PC-9 (cell line): ENCODE measurements around the gene PITX1. TPM values are rescaled to one million over a fixed set of nuclear protein-coding genes. Genes with fewer than 3 reads are reported as not detected.

Experiments
- BruUV-seq: library from RNA; stranded (reverse); fragments of 400-500 nt; replicated peaks from 2 replicates; lab custom pipeline; 2021; lab: Mats Ljungman, UMichigan
- CTCF ChIA-PET: fragments of 300-600 bp; sonication (Branson Sonifier 250); formaldehyde crosslinking; loops from one replicate; lab custom pipeline; 2022; ENCODE audit warnings: antibody characterized with exemption; lab: Charles Lee
- POLR2A ChIA-PET: fragments of 300-600 bp; sonication (Branson Sonifier 250); formaldehyde crosslinking; loops from one replicate; lab custom pipeline; 2022; ENCODE audit warnings: antibody characterized with exemption; ENCODE audit not compliant: unreplicated experiment; lab: Charles Lee
- DNase-seq, 2 experiments: peaks; one replicate each; pipeline versions ENCODE4 v3.0.0 to v3.0.0-alpha.2; 2015 to 2022; ENCODE audit warnings: mixed read lengths in 1 of 2
- H2AFZ ChIP-seq: fragments of 200-600 bp; sonication (generic); 2 replicates; pipeline ENCODE4 v1.8.1; 2017; ENCODE audit warnings: antibody characterized with exemption
- H3F3A ChIP-seq: fragments of 200-600 bp; sonication (generic); 2 replicates; pipeline ENCODE4 v1.8.1; 2017; ENCODE audit warnings: antibody characterized with exemption, mild to moderate bottlenecking, low read depth; ENCODE audit not compliant: insufficient read depth
- H3K27ac ChIP-seq: fragments of 200-600 bp; sonication (generic); 2 replicates; pipeline ENCODE4 v1.6.1; 2016; ENCODE audit warnings: mixed run types
- H3K27me3 ChIP-seq: fragments of 200-600 bp; sonication (generic); 2 replicates; pipeline ENCODE4 v1.6.1; 2016; ENCODE audit warnings: low read depth, mixed run types; ENCODE audit not compliant: insufficient read depth
- H3K36me3 ChIP-seq: fragments of 200-600 bp; sonication (generic); 2 replicates; pipeline ENCODE4 v1.6.1; 2016; ENCODE audit warnings: low read depth, mixed run types
- H3K4me1 ChIP-seq: fragments of 200-600 bp; sonication (generic); replicated peaks from 2 replicates; pipeline ENCODE4 v1.6.1; 2016; ENCODE audit warnings: mixed run types; ENCODE audit not compliant: insufficient read depth
- H3K4me2 ChIP-seq: fragments of 200-600 bp; sonication (generic); 2 replicates; pipeline ENCODE4 v1.6.1; 2017; ENCODE audit warnings: mixed run types
- H3K4me3 ChIP-seq: fragments of 200-600 bp; sonication (generic); 2 replicates; pipeline ENCODE4 v1.6.1; 2016; ENCODE audit warnings: mixed run types
- H3K79me2 ChIP-seq: fragments of 200-600 bp; sonication (generic); 2 replicates; pipeline ENCODE4 v1.6.1; 2017; ENCODE audit warnings: low read depth, mixed run types
- H3K9me2 ChIP-seq: fragments of 200-600 bp; sonication (generic); 2 replicates; pipeline ENCODE4 v1.8.1; 2017; ENCODE audit warnings: mild to moderate bottlenecking; ENCODE audit not compliant: insufficient read depth
- H3K9me3 ChIP-seq: fragments of 200-600 bp; sonication (generic); 2 replicates; pipeline ENCODE4 v1.8.1; 2016; ENCODE audit warnings: low read depth; ENCODE audit not compliant: insufficient read depth
- H4K20me1 ChIP-seq: fragments of 200-600 bp; sonication (generic); 2 replicates; pipeline ENCODE4 v1.8.1; 2017; ENCODE audit not compliant: insufficient read depth
- CTCF ChIP-seq: fragments of 200-600 bp; sonication (generic); conservative IDR thresholded peaks from 2 replicates; pipeline ENCODE4 v1.6.1; 2017; ENCODE audit warnings: mixed run types, antibody characterized with exemption, mild to moderate bottlenecking, moderate library complexity
- EZH2 ChIP-seq: fragments of 200-600 bp; sonication (generic); IDR thresholded peaks from 2 replicates; pipeline ENCODE4 v1.8.0; 2017; ENCODE audit warnings: antibody characterized with exemption, low read depth
- intact Hi-C: fragments of 100-400 bp; cut with micrococcal nuclease; formaldehyde crosslinking; loops from one replicate; pipeline ENCODE4 v1.10.0; 2022; ENCODE audit not compliant: unreplicated experiment
- total RNA-seq: library from RNA; stranded (reverse); gene quantifications from 2 replicates; pipeline ENCODE4 v1.2.3, GENCODE V29; 2021

PITX1 gene
- total RNA-seq, 1 experiment from 2014 or later, result 27.8 TPM

- H3K27me3 ChIP-seq, result no peaks in the 10 kb centered on the region
- no peak for TF ChIP-seq CTCF
- TF ChIP-seq EZH2, result no peak
- intact Hi-C loops, result loop anchor here (10.0 kb wide), 2 partner anchors 51 to 321 kb away; no protein-coding TSS in a partner anchor
- H3K27ac ChIP-seq, result no peak overlapping the region
- no peaks in the 10 kb centered on the region for H3K9me3 ChIP-seq
- no peak for DNase-seq
- POLR2A ChIA-PET, result interaction anchor here (0.5 kb wide), 1 partner anchor 50 kb away, joined by 12 read pairs; no protein-coding TSS in a partner anchor
- H3K4me2 ChIP-seq, result no peak overlapping the region
- H3K4me1 ChIP-seq, result no peaks in the 10 kb centered on the region
- no peaks in the 10 kb centered on the region for H3K36me3 ChIP-seq
- H3K79me2 ChIP-seq, result no peaks in the 10 kb centered on the region
- H4K20me1 ChIP-seq, result no peaks in the 10 kb centered on the region
- CTCF ChIA-PET, result no interaction called here
- no peak overlapping the region for H3K4me3 ChIP-seq
- BruUV-seq, result no TSS peak
- H3F3A ChIP-seq, result 0 out of 2 replicates have a peak, but pooled peaks cover 3% of the 10 kb centered on the region
- no peak overlapping the region for H2AFZ ChIP-seq
- H3K9me2 ChIP-seq, result no peaks in the 10 kb centered on the region
Measured at GRCh38 chr5:135013445-135013844, 20.6 kb downstream of the PITX1 start.

- CTCF ChIA-PET, result no interaction called here
Measured at GRCh38 chr5:135012951-135013391, 21.1 kb downstream of the PITX1 start.

GRCh38 chr5:135012033-135012588, 21.9 kb downstream of the PITX1 start:
- no TSS peak for BruUV-seq
- intact Hi-C loops, result loop anchor here (10.0 kb wide), 2 partner anchors 53 to 323 kb away; no protein-coding TSS in a partner anchor
- Histone ChIP-seq H3K36me3 (no peaks in the 10 kb centered on the region), H3K9me2 (no peaks in the 10 kb centered on the region), H3K4me1 (no peaks in the 10 kb centered on the region), H2AFZ (no peak overlapping the region), H3F3A (no peaks in the 10 kb centered on the region), H3K4me2 (no peak overlapping the region), H3K79me2 (no peaks in the 10 kb centered on the region), H4K20me1 (no peaks in the 10 kb centered on the region), H3K4me3 (no peak overlapping the region), H3K27me3 (no peaks in the 10 kb centered on the region), H3K9me3 (no peaks in the 10 kb centered on the region), H3K27ac (no peak overlapping the region)
- TF ChIP-seq CTCF (no peak), EZH2 (no peak)
- ChIA-PET CTCF (no interaction called here), POLR2A (no interaction called here)
- DNase-seq, result no peak

More at GRCh38 chr5:135012951-135013391, 21.1 kb downstream of the PITX1 start:
- DNase-seq, result no peak
- H3K9me2 ChIP-seq, result no peaks in the 10 kb centered on the region
- H3K27me3 ChIP-seq, result no peaks in the 10 kb centered on the region
- POLR2A ChIA-PET, result no interaction called here
- no peak overlapping the region for H2AFZ ChIP-seq
- no peak overlapping the region for H3K4me2 ChIP-seq
- no peaks in the 10 kb centered on the region for H3K9me3 ChIP-seq
- no peaks in the 10 kb centered on the region for H3K36me3 ChIP-seq
- no TSS peak for BruUV-seq
- no peaks in the 10 kb centered on the region for H4K20me1 ChIP-seq
- H3K4me1 ChIP-seq, result no peaks in the 10 kb centered on the region
- H3K79me2 ChIP-seq, result no peaks in the 10 kb centered on the region
- H3F3A ChIP-seq, result 0 out of 2 replicates have a peak, but pooled peaks cover 1% of the 10 kb centered on the region
- intact Hi-C loops, result loop anchor here (10.0 kb wide), 2 partner anchors 52 to 322 kb away; no protein-coding TSS in a partner anchor
- H3K27ac ChIP-seq, result no peak overlapping the region
- TF ChIP-seq EZH2 (no peak), CTCF (no peak)
- no peak overlapping the region for H3K4me3 ChIP-seq
